NCI-H526 (cell line): ENCODE data around the gene PDZD8.
A peak's percentile ranks its signal among the peaks of the same experiment; 100 is the strongest.

Source experiments
- DNase-seq, 2 experiments: peaks; one replicate each; lab custom pipeline; 2025; lab: John Stamatoyannopoulos, UW

Gene PDZD8, protein sequence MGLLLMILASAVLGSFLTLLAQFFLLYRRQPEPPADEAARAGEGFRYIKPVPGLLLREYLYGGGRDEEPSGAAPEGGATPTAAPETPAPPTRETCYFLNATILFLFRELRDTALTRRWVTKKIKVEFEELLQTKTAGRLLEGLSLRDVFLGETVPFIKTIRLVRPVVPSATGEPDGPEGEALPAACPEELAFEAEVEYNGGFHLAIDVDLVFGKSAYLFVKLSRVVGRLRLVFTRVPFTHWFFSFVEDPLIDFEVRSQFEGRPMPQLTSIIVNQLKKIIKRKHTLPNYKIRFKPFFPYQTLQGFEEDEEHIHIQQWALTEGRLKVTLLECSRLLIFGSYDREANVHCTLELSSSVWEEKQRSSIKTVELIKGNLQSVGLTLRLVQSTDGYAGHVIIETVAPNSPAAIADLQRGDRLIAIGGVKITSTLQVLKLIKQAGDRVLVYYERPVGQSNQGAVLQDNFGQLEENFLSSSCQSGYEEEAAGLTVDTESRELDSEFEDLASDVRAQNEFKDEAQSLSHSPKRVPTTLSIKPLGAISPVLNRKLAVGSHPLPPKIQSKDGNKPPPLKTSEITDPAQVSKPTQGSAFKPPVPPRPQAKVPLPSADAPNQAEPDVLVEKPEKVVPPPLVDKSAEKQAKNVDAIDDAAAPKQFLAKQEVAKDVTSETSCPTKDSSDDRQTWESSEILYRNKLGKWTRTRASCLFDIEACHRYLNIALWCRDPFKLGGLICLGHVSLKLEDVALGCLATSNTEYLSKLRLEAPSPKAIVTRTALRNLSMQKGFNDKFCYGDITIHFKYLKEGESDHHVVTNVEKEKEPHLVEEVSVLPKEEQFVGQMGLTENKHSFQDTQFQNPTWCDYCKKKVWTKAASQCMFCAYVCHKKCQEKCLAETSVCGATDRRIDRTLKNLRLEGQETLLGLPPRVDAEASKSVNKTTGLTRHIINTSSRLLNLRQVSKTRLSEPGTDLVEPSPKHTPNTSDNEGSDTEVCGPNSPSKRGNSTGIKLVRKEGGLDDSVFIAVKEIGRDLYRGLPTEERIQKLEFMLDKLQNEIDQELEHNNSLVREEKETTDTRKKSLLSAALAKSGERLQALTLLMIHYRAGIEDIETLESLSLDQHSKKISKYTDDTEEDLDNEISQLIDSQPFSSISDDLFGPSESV

DNA sequence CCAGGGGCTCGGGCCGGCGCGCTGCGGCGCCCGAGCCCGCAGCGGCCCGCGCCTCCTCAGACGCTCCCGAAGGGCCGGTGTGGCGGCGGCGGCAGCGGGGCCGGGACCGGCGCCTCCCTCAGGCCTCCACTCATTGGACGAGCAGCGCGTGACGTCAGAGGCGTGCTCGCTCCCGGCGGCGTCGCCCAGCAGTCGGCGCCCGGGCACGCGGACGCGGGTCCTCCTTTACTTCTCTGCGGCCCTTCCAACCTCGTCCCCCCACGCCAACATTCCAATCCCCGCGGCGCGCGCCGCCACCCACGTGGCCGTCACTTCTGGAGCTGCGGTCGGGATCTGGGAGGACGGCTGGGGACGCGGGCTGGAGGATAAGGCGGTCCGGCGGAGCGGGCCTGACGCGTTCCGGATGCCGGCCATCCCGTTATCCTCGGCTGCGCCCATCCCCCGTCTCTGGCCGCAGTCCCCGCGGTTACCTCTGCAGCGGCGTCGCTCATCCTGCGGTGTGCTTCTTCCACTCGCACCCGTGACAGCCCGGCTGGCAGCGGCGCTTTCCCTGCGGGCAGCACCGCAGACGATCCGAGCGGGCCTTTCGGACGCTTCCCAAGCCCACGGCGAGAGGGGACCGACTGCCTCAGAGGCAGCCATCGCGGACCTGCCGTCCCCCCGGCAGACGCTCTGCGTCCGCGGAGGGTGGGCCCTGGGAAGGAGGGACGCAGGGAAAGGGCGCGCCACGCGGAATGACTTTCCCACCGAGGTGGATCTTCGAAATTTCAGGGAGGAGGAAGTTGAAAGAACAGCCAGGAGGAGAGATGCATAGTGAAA lies at the start of gene PDZD8:
Gene PDZD8, minus strand, starts transcription at position 81 of the 819 bp plus-strand sequence. CDS start 213 bp downstream, outside the sequence.
- peak; percentile 50 to 90 for DNase-seq

DNA sequence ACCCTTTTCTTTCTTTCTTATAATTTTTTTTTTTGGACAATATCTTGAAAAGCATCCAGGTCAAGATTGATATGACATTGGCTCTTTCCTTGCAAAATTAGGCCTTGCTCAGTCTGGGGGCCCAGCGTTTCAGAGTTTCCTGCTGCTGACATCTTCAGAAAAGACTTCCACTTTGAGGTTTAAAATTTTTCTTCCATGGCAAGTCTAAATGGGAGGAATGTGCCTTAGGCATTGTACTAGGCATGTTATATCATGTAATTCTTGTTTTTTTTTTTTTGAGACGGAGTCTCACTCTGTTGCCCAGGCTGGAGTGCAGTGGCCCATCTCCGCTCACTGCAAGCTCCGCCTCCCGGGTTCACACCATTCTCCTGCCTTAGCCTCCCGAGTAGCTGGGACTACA lies 48.9 kb upstream of the PDZD8 start:
- no peak for DNase-seq

DNA sequence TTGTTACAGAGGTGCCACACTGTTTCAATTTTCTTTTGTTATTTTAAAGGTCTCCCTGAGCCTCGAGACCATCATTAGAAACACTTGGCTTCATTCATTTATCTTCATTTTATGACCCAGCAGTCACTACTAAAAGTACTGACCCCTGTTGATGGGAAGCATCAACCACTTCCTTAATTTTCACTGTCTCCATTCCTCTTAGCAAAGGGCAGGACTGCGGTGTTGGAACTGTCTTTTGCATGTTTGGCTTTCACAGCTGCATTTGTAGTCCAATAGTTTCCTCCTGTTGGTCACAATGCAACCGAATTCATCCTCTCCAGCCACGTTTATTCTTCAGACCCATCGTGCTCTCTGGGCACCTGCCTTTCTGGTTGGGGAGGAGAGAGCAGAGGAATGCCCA lies 46.7 kb upstream of the PDZD8 start:
- no peak for DNase-seq

DNA sequence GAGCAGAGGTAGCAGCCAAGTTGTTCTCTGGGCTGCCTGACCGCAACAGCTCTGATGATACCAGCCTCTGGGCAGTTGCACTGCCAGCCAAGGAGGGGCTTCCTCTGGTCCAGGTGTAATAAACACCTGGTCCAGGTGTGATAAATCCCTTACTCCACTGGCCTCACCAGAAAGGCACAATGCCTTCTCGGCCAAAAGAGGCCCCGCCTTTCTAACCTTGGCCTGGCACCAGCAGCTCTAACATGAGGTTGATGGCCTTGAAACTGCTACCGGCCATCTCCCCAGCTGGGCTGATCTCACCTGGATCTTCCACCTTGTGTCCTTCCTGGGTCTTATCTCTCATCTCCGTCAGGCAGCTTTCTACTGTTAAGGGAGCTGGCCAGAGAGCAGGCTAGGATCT lies 45.5 kb upstream of the PDZD8 start:
- DNase-seq = no peak

DNA sequence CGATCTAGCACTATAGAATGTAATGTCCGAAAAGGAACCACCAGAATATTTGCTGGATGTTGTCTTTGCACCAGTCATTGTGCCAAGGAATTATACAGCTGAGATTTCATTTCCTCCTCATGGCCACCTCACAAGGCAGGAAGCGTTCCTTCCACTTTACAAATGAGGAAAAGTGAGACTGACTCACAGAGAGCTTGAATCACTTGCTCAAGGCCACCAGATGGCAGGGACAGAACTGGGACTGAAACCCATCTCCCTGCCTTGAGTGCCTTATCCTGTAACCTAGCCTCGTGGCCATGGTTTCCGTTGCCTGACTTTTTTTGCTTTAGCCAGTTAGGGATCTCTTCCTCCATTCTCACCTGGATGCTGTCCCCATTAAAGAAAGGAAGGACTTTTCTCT lies 44.7 kb upstream of the PDZD8 start:
- no peak for DNase-seq

DNA sequence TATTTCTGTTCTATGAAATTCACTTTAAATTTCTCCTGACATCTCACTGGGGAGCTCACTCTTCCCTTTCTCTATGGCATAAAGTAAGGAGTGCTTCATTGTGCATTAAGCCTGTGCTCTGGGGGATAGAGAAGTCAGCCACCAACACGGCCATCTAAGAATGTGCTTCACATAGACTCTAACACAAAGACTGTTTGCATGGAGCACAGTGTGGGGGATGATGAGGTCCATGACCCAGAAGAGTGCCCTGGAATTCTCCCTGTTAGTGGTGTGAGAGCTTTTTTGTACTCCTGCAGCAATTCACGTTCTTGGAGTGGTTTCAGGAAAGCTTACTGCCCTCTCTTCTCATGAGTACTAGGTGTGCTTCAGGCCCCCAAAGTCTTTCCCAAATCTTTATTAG lies 43.9 kb upstream of the PDZD8 start:
- no peak for DNase-seq

DNA sequence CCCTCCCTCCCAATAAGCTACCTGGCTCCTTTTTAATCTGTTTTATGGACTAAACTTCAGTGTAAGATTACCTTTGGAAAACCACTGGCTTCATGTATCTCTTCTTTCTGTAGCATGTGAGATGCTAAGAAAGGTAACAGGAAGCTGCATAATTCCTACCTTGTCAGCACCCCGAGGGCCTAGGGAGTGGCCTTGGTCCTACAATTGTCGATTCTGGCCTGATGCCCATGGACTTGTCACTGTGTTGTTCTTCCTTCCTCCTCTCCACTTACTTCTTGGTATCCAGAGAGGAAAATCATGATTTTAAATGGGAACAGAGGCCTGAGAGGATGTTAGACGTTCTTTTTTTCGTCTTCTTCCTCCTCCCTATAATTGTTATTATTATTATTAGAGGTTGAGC lies 42.9 kb upstream of the PDZD8 start:
- DNase-seq = no peak

DNA sequence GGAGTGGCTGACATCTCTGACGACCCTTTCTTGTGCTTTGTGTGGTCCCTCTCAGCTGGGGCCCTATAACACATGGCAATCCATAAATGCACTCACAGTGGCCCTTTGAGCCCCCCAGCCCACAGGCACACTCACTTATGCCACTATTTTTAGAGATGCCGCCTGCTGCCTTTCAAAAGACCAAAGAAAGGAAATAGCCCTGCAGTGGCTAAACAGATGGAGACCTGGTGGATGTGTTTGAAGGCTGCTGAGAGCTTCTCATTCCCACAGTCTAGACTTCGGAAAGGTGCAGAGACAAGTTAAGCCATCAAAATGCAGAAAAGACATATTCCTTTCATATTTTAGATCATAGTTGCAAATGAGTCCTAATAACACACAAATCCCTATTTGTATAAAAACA lies 42.0 kb upstream of the PDZD8 start:
- no peak for DNase-seq

DNA sequence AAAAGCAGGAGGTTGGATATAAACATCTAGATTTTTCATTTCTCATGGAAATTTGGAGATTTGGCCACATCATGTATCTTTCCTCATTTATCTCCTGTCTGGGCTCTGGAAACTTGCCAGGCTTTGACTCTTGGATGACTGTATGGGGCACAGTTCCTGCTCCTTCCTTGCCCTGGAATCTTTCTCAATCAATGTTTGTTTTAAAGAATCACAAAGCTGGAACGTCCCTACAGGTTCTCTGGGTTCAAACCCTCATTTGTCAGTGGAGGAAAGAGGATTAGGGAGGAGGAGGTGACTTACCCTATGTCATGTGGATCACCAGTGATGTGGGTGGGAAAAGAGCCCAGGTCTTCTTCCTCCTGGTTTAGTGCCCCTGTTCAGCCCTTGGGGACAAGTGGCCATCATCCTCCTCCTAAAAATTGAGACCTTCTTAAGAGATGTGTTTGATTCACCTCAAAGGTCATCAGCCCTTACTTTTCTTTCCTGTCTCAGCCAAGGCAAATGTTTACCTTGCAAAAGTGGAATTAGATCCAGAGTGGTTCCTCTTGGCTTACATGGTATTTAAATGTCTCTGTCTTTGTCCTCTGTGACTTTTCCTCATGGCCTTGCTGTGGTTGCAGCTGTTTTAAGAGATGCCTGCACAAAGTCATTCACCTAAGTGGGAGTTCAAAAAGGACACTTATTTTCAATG lies 38.8 kb upstream of the PDZD8 start:
- DNase-seq = peak in 1 of 2 experiments; percentile 0

DNA sequence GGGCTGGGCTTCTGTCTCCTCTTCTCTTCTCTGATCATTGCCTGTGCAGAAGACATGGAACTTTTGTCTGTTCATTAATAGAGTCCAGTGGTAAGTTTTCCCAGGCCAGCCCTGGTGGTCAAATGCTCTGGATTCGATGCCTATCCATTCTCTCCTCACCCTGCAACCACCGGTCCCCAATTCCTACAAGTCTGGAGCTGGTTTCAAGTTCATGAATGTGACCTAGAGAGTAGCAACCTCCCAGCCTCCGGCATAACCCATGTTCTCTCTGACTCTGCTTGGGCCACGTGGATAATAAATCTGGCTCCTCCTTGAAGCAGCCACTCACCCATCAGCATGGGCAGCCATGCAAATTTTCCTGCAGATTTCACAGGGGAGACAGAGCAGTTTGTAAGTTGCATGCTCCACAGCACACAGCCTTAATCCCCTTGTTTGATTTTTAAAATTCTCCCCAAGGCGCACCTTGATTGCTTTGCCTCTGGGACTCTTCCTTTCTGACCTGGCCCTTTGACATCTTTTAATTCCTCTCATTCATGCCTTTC lies 37.3 kb upstream of the PDZD8 start:
- DNase-seq = peak; percentile 25 to 47

DNA sequence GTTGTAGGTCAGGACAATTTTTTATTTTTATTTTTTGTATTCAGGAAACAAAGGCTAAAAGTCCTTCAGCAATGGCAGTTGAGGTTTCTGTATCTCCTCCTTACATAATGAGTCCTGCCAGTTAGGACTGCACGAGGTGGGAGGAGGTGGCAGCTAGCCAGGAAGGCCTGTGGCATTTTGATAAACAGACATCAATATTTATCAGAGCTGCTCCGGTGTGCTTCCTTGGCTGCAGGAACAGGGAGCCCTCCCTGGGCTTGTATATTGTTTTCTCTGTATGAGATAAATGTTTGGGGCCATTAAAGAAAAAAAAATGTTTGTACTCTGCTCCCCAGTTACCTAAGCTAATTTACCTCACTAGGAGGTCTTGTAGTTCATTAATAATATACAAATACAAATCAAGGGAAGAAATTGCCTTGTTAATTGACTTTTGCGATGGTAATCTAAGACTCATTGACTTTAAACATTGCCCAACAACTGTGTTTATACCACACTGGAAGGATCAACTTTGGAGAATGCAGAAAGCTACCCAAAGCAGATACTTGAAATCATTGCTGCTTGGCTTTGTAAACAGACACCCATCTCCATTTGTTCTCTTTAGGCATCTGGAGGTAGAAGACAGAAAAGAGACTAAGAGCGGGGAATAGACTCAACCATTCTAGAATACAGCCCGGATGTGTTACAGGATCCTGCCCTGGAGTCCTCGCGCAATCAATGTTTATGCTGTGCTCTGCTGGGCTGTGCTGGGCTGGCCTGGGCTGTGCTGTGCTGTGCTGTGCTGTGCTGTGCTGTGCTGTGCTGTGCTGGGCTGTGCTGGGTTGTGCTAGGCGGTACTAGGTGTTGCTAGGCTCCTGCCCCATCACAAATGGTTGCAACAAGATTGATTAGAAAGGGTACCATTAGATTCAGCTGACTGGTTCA lies 36.5 kb upstream of the PDZD8 start:
- DNase-seq = no peak

DNA sequence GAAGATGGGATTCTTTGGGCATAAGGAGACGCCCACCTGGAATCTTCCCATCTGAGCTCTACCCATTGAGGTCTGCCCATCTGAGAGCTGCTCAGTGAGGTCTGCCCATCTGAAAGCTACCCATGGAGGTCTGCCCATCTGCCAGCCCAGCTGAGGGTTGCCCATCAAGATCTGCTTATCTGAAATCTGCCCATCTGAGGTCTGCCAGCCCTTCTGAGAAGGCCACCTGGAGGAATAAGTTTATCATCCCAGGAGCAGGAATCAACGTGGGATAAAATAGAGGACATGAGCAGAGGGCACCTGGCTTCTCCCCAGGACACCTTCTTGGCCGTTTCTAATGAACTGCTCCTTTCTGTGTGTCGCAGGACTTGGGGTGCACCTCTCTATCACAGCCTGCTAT lies 35.3 kb upstream of the PDZD8 start:
- no peak for DNase-seq

DNA sequence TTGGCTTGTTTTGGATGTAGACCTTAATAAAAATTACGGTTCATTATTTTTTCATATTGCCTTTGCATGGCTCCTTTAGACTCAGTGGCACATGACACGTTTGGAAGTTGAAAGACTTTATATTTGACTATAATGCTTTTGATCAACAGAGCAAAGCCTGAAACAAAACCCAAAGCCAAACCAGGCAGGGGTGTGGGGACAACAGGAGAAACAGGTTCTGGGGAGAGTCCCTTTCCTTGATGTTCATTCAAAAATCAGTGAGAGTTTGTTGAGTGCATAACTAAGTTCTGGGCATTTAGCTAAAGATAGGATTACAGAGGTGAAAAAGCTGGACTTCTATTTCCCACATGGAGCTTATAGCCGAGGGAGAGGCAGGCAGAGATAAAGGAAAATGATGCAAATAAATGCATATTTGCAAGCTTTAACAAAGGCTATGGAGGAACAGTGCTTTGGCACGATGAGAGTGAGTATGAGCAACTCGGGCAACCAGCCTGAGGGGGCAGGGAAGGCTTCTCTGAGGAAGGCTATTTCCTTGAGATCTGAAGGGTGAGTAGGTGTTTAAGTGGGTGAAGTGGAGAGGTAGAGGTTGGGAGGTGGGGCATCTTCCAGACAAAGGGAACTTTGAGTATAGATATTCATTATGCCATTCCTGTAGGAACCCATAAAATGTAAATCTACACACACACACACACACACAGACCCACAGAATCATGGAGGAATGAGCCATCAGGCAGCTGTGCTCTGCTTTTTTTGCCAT lies 34.5 kb upstream of the PDZD8 start:
- peak; percentile 59 to 68 for DNase-seq

DNA sequence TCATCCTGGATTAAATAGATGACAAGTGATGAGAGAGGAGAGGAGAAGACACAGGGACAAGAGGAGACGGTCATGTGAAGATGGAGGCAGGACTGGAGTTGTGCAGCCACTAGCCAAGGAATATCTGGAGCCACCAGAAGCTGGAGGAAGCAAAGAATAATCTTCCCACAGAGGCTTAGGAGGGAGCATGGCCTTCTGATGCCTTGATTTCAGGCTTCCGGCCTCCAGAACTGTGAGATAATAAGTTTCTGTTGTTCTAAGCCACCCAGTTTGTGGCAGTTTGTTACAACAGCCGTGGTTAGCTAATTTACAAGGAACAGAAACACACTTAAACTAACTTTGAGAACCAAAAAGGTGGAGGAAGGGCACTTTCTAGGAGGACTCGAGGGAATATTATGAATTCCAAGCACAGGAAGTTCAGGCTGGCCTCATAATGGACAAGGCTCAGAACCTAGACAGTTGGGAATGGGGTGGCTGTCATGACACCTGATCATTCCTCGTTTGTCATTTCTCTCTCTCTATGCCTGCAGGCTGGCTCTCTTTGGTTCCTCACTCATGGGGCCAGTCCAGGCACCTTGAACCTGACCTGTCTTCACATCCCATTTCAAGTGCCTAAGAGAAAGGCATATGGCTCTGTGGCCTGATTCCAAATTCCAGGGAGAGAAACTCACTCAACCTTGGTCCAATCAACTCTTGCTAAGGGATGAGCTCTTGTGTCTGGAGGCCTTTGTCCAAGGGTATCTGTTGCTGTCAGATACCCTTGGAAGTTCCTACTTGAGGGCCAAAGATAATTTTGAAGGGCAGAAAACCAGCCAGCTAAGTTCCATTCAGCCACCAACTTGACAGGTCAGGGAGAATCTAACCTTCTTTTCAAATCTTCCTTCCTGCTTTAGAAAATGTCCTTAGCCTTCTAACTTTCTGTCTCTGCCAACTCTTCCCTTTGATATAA lies 33.5 kb upstream of the PDZD8 start:
- DNase-seq = no peak

DNA sequence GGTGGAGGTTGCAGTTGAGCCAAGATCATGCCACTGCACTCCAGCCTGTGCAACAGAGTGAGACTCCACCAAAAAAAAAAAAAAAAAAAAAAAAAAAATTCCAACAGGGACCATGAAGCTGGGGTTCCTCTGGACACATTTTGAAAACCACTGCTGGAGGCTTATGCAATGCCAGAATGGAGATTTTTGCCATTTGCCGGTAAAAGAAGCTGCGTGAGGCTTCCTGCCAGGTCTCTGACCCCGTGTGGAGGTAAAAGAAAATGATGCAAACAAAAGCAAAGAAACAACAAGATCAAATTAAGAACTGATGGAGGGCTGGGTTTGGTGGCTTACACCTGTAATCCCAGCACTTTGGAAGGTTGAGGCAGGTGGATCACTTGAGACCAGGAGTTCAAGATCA lies 30.5 kb upstream of the PDZD8 start:
- no peak for DNase-seq

DNA sequence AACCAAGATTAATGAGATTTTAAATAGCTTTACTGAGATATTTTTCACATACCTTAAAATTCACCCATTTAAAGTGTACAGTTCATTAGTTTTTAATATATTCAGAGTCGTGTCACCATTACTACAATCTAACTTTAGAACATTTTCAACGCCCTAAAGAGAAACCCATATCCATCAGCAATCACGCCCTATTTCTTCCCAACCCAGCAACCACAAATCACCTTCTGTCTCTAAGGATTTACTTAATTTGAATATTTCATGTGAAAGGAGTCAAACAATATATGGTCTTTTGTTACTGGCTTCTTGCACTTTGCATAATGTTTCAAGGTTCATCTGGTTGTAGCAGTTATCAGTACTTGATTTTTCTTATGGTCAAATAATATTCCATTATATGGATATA lies 25.1 kb upstream of the PDZD8 start:
- peak; percentile 26 to 43 for DNase-seq

DNA sequence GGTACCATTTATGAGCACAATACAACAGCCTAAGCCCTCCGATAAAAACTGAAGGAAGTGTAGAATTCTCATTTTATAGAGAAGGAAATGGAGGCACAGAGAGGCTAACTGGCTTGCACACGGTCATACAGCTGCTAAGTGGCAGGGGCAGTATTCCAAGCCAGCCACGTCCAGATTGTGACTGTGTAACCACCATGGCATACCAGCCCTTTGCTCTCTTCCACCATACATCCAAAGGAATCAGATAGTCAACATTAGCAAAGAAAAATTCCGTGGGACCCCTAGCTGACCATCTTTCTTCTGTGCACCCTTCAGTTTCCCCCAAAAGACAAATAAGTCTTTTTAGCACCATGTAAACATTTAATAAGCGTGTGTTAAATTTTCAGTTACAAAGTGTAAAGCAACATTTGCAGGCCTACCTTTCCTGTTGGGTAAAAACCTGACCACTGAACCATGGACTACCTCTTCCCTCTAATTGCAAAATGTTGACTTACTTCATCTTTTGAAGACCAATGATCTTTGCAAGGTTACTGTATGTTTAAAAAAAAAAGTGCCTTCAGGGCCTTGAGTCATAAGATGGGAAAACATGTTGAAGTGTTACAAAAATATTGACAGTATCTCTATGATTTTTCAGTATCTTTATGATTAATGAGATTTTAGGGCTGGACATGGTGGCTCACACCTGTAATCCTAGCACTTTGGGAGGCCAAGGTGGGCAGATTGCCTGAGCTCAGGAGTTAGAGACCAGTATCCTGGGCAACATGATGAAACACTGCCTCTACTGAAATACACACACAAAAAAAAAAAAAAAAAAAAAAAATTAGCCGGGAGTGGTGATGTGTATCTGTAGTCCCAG lies 24.3 kb upstream of the PDZD8 start:
- DNase-seq = no peak
